Measurements from ENCODE around the gene GAS7.

- TF ChIP-seq REST (IDR thresholded peaks at IDR 0.05; ENCODE audit: insufficient replicate concordance, low read depth): no peak
- no peak for TF ChIP-seq CTCF (IDR thresholded peaks at IDR 0.05; ENCODE audit: insufficient read depth, low read length)
Observed at GRCh38 chr17:9875441-9875840, 323.0 kb downstream of the GAS7 start.
